ENCODE measurements around the gene CNGA2. TPM values are rescaled to one million over a fixed set of nuclear protein-coding genes. Genes with fewer than 3 reads are reported as not detected.

The CNGA2 gene
- total and polyA plus RNA-seq, 4 donors = not detected

DNA sequence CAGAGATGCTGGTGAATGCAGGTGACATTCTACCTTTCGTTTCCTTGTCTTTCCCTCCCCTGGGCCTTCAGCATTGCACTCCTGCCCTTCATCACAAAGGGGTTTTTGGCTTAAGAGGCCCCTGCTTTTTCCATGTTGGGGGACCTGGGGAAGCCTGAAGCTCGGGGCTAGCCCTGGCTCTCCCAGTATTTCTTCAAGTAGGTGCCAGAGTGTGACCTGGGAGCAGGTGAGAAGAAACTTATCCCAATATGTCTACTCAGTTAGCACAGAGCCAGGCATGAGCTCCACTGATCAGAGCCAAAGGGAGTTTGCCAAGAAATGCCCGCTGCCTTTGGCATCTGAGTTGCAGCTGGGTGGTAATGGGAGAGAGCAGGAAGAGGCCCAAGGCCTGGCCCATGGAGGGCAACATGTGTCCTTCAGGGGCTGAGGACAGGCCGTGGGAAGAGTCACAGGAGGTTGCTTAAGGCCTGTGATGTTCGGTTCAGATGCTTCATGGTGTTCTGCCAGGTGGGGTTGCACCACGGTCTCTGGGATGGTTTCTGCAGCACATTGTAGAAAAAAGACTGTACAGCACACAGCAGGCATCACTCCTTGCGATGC lies 31.7 kb upstream of the CNGA2 start:
- H3K27me3 ChIP-seq (ENCODE audit: control insufficient read depth in 3 of 3, insufficient read depth in 3 of 3, low read length in 2 of 3) = no peaks in the 10 kb centered on the region
- ATAC-seq (ENCODE audit: insufficient read depth, low FRiP score) (no peak), DNase-seq (peak in 1 of 3 donors; percentile 11)
- H3K9me3 ChIP-seq (ENCODE audit: control insufficient read depth in 4 of 4, insufficient read depth in 3 of 4, low read length in 3 of 4) = peaks cover 0 to 6% (median 0%) of the 10 kb centered on the region in 4 donors
- no peak overlapping the region for H3K4me3 ChIP-seq
- peaks cover 0 to 2% (median 0%) of the 10 kb centered on the region in 5 donors for H3K4me1 ChIP-seq (ENCODE audit: control insufficient read depth in 5 of 5, insufficient read depth in 5 of 5, low read length in 5 of 5)
- H3K9ac ChIP-seq (ENCODE audit: insufficient read depth in 1 of 2, low read length in 2 of 2) = no peak overlapping the region
- TF ChIP-seq, protein P1, sequence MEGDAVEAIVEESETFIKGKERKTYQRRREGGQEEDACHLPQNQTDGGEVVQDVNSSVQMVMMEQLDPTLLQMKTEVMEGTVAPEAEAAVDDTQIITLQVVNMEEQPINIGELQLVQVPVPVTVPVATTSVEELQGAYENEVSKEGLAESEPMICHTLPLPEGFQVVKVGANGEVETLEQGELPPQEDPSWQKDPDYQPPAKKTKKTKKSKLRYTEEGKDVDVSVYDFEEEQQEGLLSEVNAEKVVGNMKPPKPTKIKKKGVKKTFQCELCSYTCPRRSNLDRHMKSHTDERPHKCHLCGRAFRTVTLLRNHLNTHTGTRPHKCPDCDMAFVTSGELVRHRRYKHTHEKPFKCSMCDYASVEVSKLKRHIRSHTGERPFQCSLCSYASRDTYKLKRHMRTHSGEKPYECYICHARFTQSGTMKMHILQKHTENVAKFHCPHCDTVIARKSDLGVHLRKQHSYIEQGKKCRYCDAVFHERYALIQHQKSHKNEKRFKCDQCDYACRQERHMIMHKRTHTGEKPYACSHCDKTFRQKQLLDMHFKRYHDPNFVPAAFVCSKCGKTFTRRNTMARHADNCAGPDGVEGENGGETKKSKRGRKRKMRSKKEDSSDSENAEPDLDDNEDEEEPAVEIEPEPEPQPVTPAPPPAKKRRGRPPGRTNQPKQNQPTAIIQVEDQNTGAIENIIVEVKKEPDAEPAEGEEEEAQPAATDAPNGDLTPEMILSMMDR (IDR thresholded peaks at IDR 0.05; ENCODE audit: control extremely low read depth, extremely low read depth) = no peak
- WGBS, 2 donors = 58 to 74% methylated on average over 7 of the region's 7 CpGs
- H3K27ac ChIP-seq (ENCODE audit: low read depth in 1 of 2, low read length in 1 of 2) = no peak overlapping the region
- H3K36me3 ChIP-seq (ENCODE audit: control insufficient read depth in 4 of 4, insufficient read depth in 4 of 4, low read length in 4 of 4) = no peaks in the 10 kb centered on the region

DNA sequence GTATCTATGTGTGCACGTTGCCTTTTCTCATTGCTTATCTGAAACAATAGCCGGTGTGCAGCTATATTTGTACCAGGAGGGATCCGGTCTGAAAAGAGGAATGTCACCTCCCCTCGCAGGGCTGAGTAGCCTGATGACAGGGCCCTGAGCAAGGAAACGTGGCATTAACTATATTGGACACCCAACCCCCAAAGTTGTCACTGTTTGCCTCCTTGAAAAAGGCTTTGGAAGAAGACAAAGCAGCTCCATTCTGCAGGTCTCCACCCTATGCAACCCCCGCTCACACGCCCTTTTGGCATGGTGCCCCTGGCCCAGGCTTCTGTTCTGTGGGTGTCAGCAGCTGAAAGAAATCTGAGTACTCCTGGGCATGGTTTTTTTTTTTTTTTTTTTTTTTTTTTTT lies 31.1 kb upstream of the CNGA2 start:
- Histone ChIP-seq H3K9ac (ENCODE audit: insufficient read depth in 1 of 2, low read length in 2 of 2) (no peak overlapping the region), H3K9me3 (ENCODE audit: control insufficient read depth in 4 of 4, insufficient read depth in 3 of 4, low read length in 3 of 4) (peaks cover 0 to 6% (median 0%) of the 10 kb centered on the region in 4 donors), H3K4me1 (ENCODE audit: control insufficient read depth in 5 of 5, insufficient read depth in 5 of 5, low read length in 5 of 5) (peaks cover 0 to 2% (median 0%) of the 10 kb centered on the region in 5 donors), H3K4me3 (no peak overlapping the region), H3K27me3 (ENCODE audit: control insufficient read depth in 3 of 3, insufficient read depth in 3 of 3, low read length in 2 of 3) (no peaks in the 10 kb centered on the region), H3K27ac (ENCODE audit: low read depth in 1 of 2, low read length in 1 of 2) (no peak overlapping the region), H3K36me3 (ENCODE audit: control insufficient read depth in 4 of 4, insufficient read depth in 4 of 4, low read length in 4 of 4) (no peaks in the 10 kb centered on the region)
- DNase-seq (peak; percentile 54 to 71 (median 68)), ATAC-seq (ENCODE audit: insufficient read depth, low FRiP score) (no peak)
- TF ChIP-seq, protein P1 (IDR thresholded peaks at IDR 0.05; ENCODE audit: control extremely low read depth, extremely low read depth) = no peak
- WGBS, 2 donors = 50 to 56% methylated on average over 7 of the region's 7 CpGs

DNA sequence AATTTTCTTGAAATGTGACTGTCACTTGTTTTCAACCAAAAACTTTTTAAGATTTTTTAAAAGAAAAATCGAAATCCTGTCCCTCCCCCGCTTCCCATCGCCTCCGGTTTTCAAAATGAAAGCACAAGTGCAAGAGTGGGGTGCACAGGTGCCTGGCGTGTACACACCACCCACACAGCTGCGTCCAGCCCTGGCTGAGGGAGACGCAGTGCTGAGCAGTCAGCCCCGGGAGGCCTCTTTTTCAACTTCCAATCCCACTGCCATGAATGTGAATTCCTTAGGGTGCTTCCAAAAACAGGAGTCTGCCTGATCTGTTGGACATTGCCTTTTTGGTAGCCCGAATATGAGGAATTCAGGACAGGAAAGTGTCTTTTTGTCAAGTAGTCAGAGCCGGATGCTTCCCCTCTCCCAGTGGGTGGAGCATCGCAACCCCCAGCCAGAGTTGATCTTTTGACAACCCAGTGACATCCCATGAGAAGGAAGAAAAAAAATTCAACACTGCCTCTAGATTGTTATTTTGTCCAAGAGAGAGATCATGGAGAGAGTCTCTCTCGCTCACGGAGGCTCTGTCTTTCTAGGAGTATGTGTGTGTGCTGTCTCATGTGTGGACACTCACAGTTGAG lies 30.4 kb upstream of the CNGA2 start:
- WGBS, 2 donors = 58% methylated on average over 13 of the region's 13 CpGs
- Histone ChIP-seq H3K4me3 (no peak overlapping the region), H3K27me3 (ENCODE audit: control insufficient read depth in 3 of 3, insufficient read depth in 3 of 3, low read length in 2 of 3) (no peaks in the 10 kb centered on the region), H3K9me3 (ENCODE audit: control insufficient read depth in 4 of 4, insufficient read depth in 3 of 4, low read length in 3 of 4) (peaks cover 0 to 4% (median 0%) of the 10 kb centered on the region in 4 donors), H3K4me1 (ENCODE audit: control insufficient read depth in 5 of 5, insufficient read depth in 5 of 5, low read length in 5 of 5) (peaks cover 0 to 2% (median 0%) of the 10 kb centered on the region in 5 donors), H3K9ac (ENCODE audit: insufficient read depth in 1 of 2, low read length in 2 of 2) (no peak overlapping the region), H3K27ac (ENCODE audit: low read depth in 1 of 2, low read length in 1 of 2) (peak overlapping the region in 1 of 2 donors; percentile 33), H3K36me3 (ENCODE audit: control insufficient read depth in 4 of 4, insufficient read depth in 4 of 4, low read length in 4 of 4) (no peaks in the 10 kb centered on the region)
- DNase-seq (peak in 2 of 3 donors; percentile 9 to 10), ATAC-seq (ENCODE audit: insufficient read depth, low FRiP score) (no peak)
- TF ChIP-seq, protein P1 (IDR thresholded peaks at IDR 0.05; ENCODE audit: control extremely low read depth, extremely low read depth) = no peak

Data from lung (tissue), 12 donors.